ENCODE measurements around the gene VAC14.
"Not testable (repeated sequence)": the region's sequence is repeated elsewhere in the genome, so short reads cannot be mapped to it uniquely, and the experiment has no call there.

VAC14 gene

DNA sequence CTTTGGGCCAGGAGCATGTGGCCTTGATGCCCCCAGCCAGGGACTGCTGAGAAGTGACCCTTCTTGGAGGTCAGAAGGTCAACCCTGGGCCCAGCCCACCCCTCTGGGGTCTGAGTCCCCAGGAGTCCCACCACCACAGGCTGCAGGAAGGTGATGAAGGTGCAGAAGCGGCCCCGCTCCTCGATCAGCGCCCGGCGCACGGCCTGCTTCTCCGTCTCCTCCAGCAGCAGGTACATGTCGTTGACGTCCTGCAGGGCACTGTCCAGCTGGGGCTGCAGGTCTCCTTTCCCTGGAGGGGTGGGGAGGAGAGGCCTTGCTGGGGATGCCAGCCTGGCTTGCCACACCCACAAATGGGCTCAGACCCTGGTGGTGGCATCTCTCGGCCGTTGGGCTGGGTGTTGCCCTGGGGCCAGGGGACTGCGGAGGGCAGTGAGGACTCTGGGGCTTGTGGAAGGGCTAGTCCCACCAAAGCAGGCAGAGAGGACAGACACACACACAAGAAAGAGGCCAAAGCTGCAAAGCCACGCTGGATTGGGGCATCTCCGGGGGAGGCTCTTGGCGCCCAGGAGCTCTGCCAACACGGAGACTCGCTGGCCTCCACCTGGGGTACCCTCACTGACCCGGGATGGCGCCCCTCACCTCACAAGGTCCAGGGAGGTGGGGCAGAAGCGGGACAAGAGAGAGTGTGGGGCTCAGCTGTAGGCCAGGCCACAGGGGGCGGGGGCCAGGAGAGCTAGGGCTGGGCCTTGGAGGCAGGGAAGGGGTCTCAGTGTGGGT is 122.6 kb downstream of the VAC14 start:
- DNase-seq = no peak

- DNase-seq = no peak
Observed at GRCh38 chr16:70677499-70678120, 123.3 kb downstream of the VAC14 start.

- no peak for DNase-seq
Observed at GRCh38 chr16:70676675-70677498, 124.1 kb downstream of the VAC14 start.

GRCh38 chr16:70675851-70676513 is 125.0 kb downstream of the VAC14 start:
- DNase-seq = no peak

DNA sequence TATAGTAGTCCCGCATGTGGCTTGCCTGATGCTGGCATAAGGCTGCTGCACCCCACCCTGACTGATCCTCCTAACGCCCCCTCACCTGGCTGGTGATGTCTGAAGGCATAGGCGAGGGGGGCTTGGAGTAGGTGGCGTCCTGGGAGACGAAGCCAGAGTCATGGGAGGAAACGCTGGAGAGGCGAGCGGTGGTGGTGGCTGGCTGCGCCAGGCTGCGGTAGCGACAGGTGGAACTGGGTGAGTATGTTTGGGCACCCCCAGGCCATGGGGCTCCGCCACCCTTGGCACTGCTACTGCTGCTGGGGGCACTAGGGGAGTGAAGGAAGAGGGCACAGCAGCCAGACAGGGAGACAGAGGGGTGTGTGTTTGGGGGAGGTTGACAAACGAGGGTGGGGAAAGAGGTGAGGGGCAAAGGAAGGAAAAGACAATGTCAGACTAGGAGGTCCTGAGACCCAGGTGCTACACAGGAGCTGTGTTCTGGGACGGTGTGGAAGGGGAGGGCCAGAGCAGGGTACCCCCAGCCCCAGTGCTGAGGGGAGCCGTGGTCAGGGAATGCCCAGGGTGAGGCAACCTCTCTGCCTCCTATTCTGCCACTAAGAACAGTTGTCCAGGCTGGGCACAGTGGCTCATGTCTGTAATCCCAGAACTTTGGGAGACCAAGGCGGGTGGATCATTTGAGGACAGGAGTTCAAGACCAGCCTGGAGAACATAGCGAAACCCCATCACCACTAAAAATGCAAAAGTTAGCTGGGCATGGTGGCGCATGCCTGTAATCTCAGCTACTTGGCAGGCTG is 126.5 kb downstream of the VAC14 start:
- DNase-seq = no peak

DNA sequence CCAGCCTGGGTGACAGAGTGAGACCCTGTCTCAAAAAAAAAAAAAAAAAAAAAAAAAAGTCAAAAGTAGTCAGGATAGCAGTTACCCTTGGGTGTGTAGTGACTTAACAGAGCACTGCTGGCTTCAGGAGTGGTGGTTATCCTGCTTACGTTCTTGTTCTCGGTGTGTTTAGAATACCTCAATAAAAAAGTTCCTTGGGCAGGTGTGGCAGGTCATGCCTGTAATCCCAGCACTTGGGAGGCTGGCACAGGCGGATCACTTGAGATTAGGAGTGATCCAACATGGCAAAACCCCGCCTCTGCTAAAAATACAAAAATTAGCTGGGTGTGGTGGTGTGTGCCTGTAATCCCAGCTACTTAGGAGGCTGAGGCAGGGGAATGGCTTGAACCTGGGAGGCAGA is 130.0 kb downstream of the VAC14 start:
- not testable (repeated sequence) for DNase-seq

GRCh38 chr16:70670175-70670574 is 130.8 kb downstream of the VAC14 start:
- DNase-seq = no peak

DNA sequence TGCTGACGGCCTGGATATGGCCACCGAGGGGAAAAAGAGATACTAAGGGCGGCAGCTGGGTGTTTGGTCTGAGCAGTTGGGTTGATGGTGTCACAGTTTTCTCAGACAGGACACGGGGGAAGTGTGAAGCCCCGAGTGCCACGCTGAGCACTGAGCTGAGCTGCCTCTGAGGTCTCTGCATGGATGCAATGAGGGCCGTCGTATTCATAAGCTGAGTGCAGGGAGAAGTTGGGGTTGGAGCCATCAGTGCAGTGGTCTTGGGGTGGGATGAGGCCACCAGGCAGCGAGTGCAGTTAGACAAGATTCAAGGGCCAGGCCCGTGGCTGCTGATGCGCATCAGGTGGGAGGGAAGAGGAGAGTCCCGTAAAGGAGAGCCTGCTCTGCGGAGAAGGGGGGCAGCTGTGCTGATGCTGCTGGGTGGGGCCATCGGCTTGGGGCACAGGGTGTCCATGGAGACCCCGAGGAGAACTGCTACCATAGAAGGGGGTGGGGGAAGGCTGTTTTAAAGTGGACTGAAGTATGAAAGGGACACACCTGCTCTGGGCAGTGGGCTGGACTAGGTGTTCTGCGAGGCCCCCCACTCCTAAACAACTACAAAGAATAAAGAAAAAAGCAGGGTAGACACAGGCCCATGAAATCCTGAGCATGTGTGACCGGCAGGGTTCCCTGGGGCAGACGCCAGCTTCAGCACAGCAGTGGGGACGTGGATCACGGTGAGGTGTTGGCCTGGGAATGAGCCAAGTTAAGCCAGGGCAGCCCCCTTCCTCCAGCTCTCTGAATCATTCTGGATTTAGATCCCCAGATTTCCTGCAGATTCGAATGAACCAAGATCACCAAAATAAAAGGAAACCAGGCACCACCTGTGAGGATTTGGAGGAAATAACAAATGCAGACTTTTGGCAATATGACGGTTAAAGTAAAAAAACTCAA is 134.9 kb downstream of the VAC14 start:
- no peak for DNase-seq

DNA sequence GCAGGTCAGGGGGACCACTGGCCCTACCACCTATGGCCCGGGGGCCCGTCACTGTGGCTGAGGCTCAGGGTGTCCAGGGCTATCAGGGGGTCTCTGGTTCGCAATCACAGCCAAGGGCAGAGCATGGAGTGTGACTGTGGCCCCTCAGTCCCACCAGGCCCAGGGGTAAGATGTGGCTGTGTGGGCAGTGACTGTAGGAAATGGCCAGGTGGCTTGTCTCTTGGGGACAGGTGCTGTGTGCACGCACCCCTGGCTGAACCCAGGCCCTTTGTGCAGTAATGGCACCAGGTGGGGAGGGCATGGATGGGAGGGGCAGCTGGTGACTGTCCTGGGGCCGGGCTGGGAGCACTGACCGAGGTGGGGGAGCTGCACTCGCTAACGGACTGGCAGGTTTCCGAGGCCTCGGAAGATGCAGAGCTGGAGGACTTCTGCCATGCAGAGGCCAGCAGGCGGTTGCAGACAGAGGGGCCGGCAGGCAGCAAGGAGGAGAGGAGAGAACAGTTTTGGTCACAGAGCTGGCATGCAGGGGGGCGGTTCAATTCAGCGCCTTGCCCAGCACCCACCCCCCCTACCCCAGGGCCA is 135.8 kb downstream of the VAC14 start:
- DNase-seq = no peak

DNA sequence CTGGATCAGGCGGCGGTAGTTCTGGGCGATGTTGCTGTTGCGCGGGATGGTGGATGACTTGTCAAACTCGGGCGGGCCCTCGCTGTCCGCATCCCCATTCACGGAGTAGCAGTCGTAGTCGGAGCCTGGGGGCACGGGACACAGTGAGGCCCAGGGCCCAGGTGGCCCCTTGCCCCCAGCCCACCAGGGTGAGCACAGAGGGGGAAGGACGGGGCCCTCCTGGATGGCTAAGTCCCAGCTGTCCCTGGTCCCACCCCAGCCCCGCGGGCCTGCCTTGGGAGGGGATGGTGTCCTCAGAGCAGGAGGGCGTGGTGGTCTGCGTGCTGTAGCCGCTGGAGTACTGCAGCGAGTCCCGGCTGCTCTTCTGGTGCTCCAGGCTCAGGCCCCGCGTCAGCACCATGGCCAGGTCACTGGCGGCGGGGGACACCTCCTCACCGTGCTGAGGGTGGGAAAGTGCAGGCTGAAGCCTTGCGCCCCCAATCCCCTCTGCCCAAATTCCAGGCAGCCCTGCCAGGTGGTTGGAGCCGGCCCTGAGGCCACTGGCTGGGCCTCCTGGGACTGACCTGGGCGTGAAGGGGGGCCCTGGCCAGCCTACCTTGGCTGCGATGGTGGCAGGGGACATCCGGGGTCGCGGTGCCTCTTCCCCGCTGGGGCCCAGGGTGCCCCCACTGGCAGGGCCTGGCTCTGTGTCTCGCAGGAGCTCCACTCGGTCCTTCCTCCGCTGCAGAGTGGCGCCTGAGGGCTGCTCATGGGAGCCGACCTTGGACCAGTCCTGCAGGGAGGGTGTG is 136.4 kb downstream of the VAC14 start:
- DNase-seq = no peak

DNA sequence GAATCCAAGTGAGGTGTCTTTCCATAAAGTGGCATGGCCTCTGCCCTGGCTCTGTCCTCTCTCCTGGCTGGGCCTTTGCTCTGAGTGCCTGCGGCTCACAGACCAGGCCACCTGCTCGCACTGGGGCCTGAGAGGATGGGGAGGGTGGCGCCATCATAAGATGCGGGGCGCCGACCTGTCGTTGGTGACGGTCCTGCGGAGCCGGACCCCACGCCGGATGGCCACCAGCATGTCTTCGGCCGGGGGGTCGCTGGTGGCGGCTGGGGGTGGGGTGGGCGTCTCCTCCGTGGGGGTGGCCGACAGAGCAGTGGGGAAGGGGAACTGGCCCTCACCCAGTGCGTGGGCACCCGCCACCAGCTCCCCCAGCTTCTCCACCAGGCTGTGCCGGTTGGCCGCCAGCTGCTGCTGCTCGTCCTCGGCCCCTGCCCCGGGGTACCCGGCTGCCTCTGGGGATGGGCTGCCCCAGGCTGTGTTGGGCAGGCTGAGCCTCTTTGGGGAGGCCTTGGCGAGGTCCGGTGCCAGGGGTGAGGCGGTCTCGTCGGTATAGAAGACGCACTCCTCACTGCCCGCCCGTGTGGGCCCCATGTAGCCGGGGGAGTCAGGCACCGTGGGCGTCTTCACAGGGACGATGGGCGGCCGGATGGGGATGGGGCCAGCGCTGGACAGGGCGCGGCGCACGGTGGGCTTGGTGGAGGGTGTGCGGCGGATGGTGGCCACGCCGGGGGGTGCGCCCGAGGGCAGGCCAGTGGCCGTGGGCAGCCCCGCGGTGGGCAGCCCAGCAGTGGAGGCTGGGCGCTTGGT is 137.2 kb downstream of the VAC14 start:
- DNase-seq = no peak

GRCh38 chr16:70662991-70663523 is 137.9 kb downstream of the VAC14 start:
- no peak for DNase-seq

DNA sequence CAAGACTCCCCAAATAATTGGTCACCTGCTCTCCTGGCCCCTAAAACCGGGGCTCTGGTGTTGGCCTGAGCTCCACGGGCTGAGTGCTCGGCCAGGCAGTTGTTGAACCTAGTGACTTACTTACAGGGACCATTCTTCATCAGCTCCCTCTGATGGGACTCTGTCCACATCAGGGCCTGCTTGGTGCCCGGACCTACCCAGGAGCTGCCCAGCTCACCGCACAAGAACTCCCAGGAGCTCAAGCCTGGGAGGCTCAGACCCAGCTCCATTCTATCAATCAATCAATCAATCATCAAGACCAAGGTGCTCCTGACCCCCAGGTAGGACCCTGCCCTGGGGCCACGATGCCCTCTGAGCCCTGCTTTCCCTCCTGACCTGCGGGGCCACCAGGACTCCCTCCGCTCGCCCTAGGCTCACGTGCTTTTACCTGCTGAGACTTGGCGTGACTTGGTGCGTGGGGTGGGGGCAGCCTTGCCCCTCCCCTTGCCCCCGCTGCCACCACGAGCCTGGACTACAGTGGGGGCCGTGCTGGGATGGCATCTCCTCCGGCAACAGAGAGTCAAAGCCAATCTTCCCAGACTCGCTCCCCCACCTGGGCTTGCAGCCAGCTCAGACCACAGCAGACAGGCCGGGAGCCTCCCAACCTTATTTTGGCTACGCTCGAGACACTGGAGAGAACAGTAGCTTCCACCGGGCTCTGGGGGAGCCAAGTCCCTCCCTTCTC is 138.9 kb downstream of the VAC14 start:
- no peak for DNase-seq

GRCh38 chr16:70661534-70661917 is 139.4 kb downstream of the VAC14 start:
- DNase-seq = no peak

- no peak for DNase-seq
Observed at GRCh38 chr16:70660672-70661350, 140.1 kb downstream of the VAC14 start.

DNA sequence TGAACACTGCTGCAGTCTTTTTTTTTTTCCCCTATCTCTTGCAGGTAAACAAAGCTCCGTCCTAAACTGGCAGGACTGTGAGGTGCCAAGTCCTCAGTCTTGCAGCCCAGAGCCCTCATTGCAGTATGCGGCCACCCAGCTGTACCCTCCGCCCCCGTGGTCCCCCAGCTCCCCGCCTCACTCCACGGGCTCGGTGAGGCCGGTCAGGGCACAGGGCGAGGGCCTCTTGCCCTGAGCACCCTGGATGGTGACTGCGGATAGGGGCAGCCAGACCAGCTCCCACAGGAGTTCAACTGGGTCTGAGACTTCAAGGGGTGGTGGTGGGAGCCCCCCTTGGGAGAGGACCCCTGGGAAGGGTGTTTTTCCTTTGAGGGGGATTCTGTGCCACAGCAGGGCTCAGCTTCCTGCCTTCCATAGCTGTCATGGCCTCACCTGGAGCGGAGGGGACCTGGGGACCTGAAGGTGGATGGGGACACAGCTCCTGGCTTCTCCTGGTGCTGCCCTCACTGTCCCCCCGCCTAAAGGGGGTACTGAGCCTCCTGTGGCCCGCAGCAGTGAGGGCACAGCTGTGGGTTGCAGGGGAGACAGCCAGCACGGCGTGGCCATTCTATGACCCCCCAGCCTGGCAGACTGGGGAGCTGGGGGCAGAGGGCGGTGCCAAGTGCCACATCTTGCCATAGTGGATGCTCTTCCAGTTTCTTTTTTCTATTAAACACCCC is 140.8 kb downstream of the VAC14 start:
- DNase-seq = no peak

GRCh38 chr16:70659546-70659945 is 141.4 kb downstream of the VAC14 start:
- DNase-seq = no peak
